HCT116 (cell line): ENCODE results near the gene NFIA. TPM values are rescaled to one million over a fixed set of nuclear protein-coding genes. Genes with fewer than 3 reads are reported as not detected.

Source experiments
- ATAC-seq: fragments of 200-7000 bp; cut with Tn5 transposase; 2 replicates; pipeline ENCODE4 v1.9.1; 2020; ENCODE audit warnings: mild to moderate bottlenecking, moderate library complexity
- BruUV-seq: library from RNA; stranded (reverse); fragments of 400-500 nt; replicated peaks from 2 replicates; lab custom pipeline; 2021; lab: Mats Ljungman, UMichigan
- CTCF ChIA-PET: fragments of 300-600 bp; sonication (Branson Sonifier 250); formaldehyde crosslinking; loops from one replicate; lab custom pipeline; 2021; ENCODE audit warnings: antibody characterized with exemption; lab: Charles Lee
- POLR2A ChIA-PET: fragments of 300-600, 350-600 bp; sonication (Branson Sonifier 250); formaldehyde crosslinking; loops from one replicate; lab custom pipeline; 2021; ENCODE audit warnings: antibody characterized with exemption; lab: Charles Lee
- RAD21 ChIA-PET, 2 experiments: fragments of 300-600 bp; sonication (Branson Sonifier 250); formaldehyde crosslinking; loops; one replicate each; lab custom pipeline; 2023; ENCODE audit warnings: low total read pairs in 2 of 2; ENCODE audit not compliant: uncharacterized antibody in 2 of 2, unreplicated experiment in 2 of 2, low non-redundant PET in 1 of 2; lab: Charles Lee
- DNase-seq: peaks from one replicate; pipeline ENCODE4 v3.0.0-alpha.2; 2010; ENCODE audit warnings: low read depth, low spot score
- H2AFZ ChIP-seq: fragments of 200-600 bp; shearing (Covaris generic), sonication (generic); 2 replicates; pipeline ENCODE4 v1.6.1; 2017; ENCODE audit warnings: low read depth, mixed run types, mixed read lengths, antibody characterized with exemption, low read length; ENCODE audit not compliant: poor library complexity, severe bottlenecking
- H3K27ac ChIP-seq: 2 replicates; pipeline ENCODE4 v1.5.1; 2012; ENCODE audit warnings: low read depth, low read length
- H3K27me3 ChIP-seq: fragments of 200-600 bp; sonication (generic); 2 replicates; pipeline ENCODE4 v1.6.1; 2016; ENCODE audit warnings: mixed run types, low read length, mixed read lengths; ENCODE audit not compliant: insufficient read depth
- H3K36me3 ChIP-seq, 2 experiments: fragments of 200-500 bp in 1 of 2; fragments of 200-600 bp in 1 of 2; sonication (Bioruptor generic) in 1 of 2; sonication (generic) in 1 of 2; 2 replicates each; pipeline versions ENCODE4 v1.5.1 to v1.6.1; 2014 to 2016; ENCODE audit warnings: low read length in 2 of 2, inconsistent platforms in 1 of 2, mixed read lengths in 1 of 2, mixed run types in 1 of 2; ENCODE audit not compliant: insufficient read depth in 2 of 2, control insufficient read depth in 1 of 2
- H3K4me1 ChIP-seq, 2 experiments: fragments of 200-600 bp in 1 of 2; sonication (generic) in 1 of 2; 2 replicates each; pipeline versions ENCODE4 v1.5.1 to v1.6.1; 2012 to 2017; ENCODE audit warnings: low read length in 2 of 2, inconsistent platforms in 1 of 2, mild to moderate bottlenecking in 1 of 2, mixed read lengths in 1 of 2, mixed run types in 1 of 2, moderate library complexity in 1 of 2; ENCODE audit not compliant: insufficient read depth in 2 of 2, control insufficient read depth in 1 of 2
- H3K4me2 ChIP-seq: fragments of 200-600 bp; sonication (generic); 2 replicates; pipeline ENCODE4 v1.6.1; 2017; ENCODE audit warnings: mixed run types, low read length, mixed read lengths
- H3K4me3 ChIP-seq, 2 experiments: fragments of 200-600 bp in 1 of 2; sonication (generic) in 1 of 2; replicated peaks in 1 of 2; 2 replicates each; pipeline ENCODE4 v1.5.1; 2011 to 2016; ENCODE audit warnings: low read length in 2 of 2, control low read depth in 1 of 2, low read depth in 1 of 2, mild to moderate bottlenecking in 1 of 2, mixed read lengths in 1 of 2, mixed run types in 1 of 2
- H3K79me2 ChIP-seq: fragments of 200-600 bp; sonication (generic); 2 replicates; pipeline ENCODE4 v1.6.1; 2017; ENCODE audit warnings: mild to moderate bottlenecking, mixed run types, low read length, moderate library complexity, mixed read lengths; ENCODE audit not compliant: insufficient read depth
- H3K9ac ChIP-seq: fragments of 200-600 bp; sonication (generic); 2 replicates; pipeline ENCODE4 v1.6.1; 2016; ENCODE audit warnings: low read length, mixed read lengths
- H3K9me2 ChIP-seq: fragments of 200-600 bp; sonication (generic), shearing (Covaris generic); 2 replicates; pipeline ENCODE4 v1.6.1; 2017; ENCODE audit warnings: mixed run types, mild to moderate bottlenecking, moderate library complexity; ENCODE audit not compliant: insufficient read depth
- H3K9me3 ChIP-seq, 2 experiments: fragments of 200-500 bp in 1 of 2; fragments of 200-600 bp in 1 of 2; sonication (Bioruptor generic) in 1 of 2; sonication (generic) in 1 of 2; 2 replicates each; pipeline ENCODE4 v1.6.1; 2014 to 2017; ENCODE audit warnings: low read length in 2 of 2, mixed read lengths in 2 of 2, inconsistent platforms in 1 of 2, low read depth in 1 of 2, mild to moderate bottlenecking in 1 of 2, mixed run types in 1 of 2, moderate library complexity in 1 of 2; ENCODE audit not compliant: control insufficient read depth in 1 of 2, insufficient read depth in 1 of 2
- H4K20me1 ChIP-seq: fragments of 200-600 bp; sonication (generic), shearing (Covaris generic); 2 replicates; pipeline ENCODE4 v1.6.1; 2017; ENCODE audit warnings: mixed run types, mild to moderate bottlenecking, moderate library complexity; ENCODE audit not compliant: insufficient read depth
- ATF3 ChIP-seq: IDR thresholded peaks from 2 replicates; pipeline ENCODE4 v1.6.1; 2012
- CEBPB ChIP-seq: IDR thresholded peaks from 2 replicates; pipeline ENCODE4 v1.6.1; 2012; ENCODE audit warnings: low read depth
- EGR1 ChIP-seq: IDR thresholded peaks from 2 replicates; pipeline ENCODE4 v1.6.1; 2012; ENCODE audit warnings: low read depth
- EZH2 ChIP-seq: fragments of 200-600 bp; sonication (generic); IDR thresholded peaks from 2 replicates; pipeline ENCODE4 v1.6.1; 2017; ENCODE audit warnings: antibody characterized with exemption, mixed run types
- FOSL1 ChIP-seq: IDR thresholded peaks from 2 replicates; pipeline ENCODE4 v1.6.1; 2012; ENCODE audit warnings: low read depth
- JUND ChIP-seq: IDR thresholded peaks from 2 replicates; pipeline ENCODE4 v1.6.1; 2012
- POLR2A ChIP-seq: IDR thresholded peaks from 2 replicates; pipeline ENCODE4 v1.7.0; 2011; ENCODE audit warnings: borderline replicate concordance; ENCODE audit not compliant: insufficient read depth, insufficient read length; ENCODE audit errors: extremely low read depth
- POLR2AphosphoS5 ChIP-seq: IDR thresholded peaks from 2 replicates; pipeline ENCODE4 v1.6.1; 2011; ENCODE audit warnings: mild to moderate bottlenecking, low read depth, low read length, moderate library complexity
- RAD21 ChIP-seq: IDR thresholded peaks from 2 replicates; pipeline ENCODE4 v1.6.1; 2012; ENCODE audit warnings: low read depth, mild to moderate bottlenecking
- SIN3A ChIP-seq: IDR thresholded peaks from 2 replicates; pipeline ENCODE4 v1.6.1; 2012; ENCODE audit warnings: low read depth
- ZNF274 ChIP-seq: fragments of 200-500 bp; sonication (Bioruptor generic); IDR thresholded peaks from 2 replicates; pipeline ENCODE4 v1.6.1; 2014; ENCODE audit warnings: mild to moderate bottlenecking, low read depth, low read length, inconsistent platforms
- intact Hi-C: fragments of 100-400 bp; cut with micrococcal nuclease; formaldehyde crosslinking; loops from 2 replicates; pipeline ENCODE4 v1.10.0; 2022
- total RNA-seq: library from RNA; stranded (reverse); gene quantifications from one replicate; pipeline ENCODE4 v1.2.1, GENCODE V29; 2021; ENCODE audit not compliant: unreplicated experiment

Gene NFIA
- total RNA-seq, 1 experiment from 2014 or later = 17.2 TPM

- intact Hi-C loops = no loop called here
- Histone ChIP-seq H3K9me2 (no peaks in the 10 kb centered on the region), H3K36me3 (no peaks in the 10 kb centered on the region), H3K4me2 (no peak overlapping the region), H2AFZ (no peak overlapping the region), H3K9me3 (no peaks in the 10 kb centered on the region), H3K9ac (no peak overlapping the region), H4K20me1 (no peaks in the 10 kb centered on the region), H3K27ac (no peak overlapping the region), H3K79me2 (no peaks in the 10 kb centered on the region), H3K27me3 (no peaks in the 10 kb centered on the region), H3K4me1 (no peaks in the 10 kb centered on the region), H3K4me3 (no peak overlapping the region)
- no peak for DNase-seq
- ChIA-PET CTCF (no interaction called here), POLR2A (interaction anchor here (1.1 kb wide), 1 partner anchor 9 kb away, joined by 3 read pairs; no protein-coding TSS in a partner anchor), RAD21 (no interaction called here)
- BruUV-seq = no TSS peak
- ATAC-seq = no peak
- TF ChIP-seq ATF3 = no peak
- TF ChIP-seq ZNF274 = no peak
- TF ChIP-seq POLR2A = no peak
- no peak for TF ChIP-seq CEBPB
- TF ChIP-seq JUND = no peak
- no peak for TF ChIP-seq FOSL1
- no peak for TF ChIP-seq POLR2AphosphoS5
- TF ChIP-seq EGR1 = no peak
Measured at GRCh38 chr1:61231795-61232194, 149.4 kb downstream of the NFIA start.

GRCh38 chr1:61233121-61233660 is 150.8 kb downstream of the NFIA start:
- Histone ChIP-seq H3K79me2 (0 out of 2 replicates have a peak, but pooled peaks cover 3% of the 10 kb centered on the region), H3K9ac (no peak overlapping the region), H3K4me3 (no peak overlapping the region), H3K4me1 (no peaks in the 10 kb centered on the region), H3K27ac (no peak overlapping the region), H2AFZ (no peak overlapping the region), H3K27me3 (no peaks in the 10 kb centered on the region), H3K9me3 (no peaks in the 10 kb centered on the region), H4K20me1 (no peaks in the 10 kb centered on the region), H3K4me2 (no peak overlapping the region), H3K9me2 (no peaks in the 10 kb centered on the region), H3K36me3 (no peaks in the 10 kb centered on the region)
- ATAC-seq (no peak), DNase-seq (no peak)
- RAD21 ChIA-PET = no interaction called here
- TF ChIP-seq EZH2 = no peak
- TF ChIP-seq POLR2A = no peak
- no peak for TF ChIP-seq SIN3A
- no peak for TF ChIP-seq RAD21
- no peak for TF ChIP-seq FOSL1
- intact Hi-C loops = no loop called here
- CTCF ChIA-PET = no interaction called here
- BruUV-seq = no TSS peak
- POLR2A ChIA-PET = no interaction called here
